Astrocyte (in vitro differentiated cells and primary cell): ENCODE results near the gene GMPPB.

ENCODE experiments used
- EZH2 ChIP-seq: IDR thresholded peaks from 2 replicates; pipeline ENCODE4 v1.6.1; 2012; ENCODE audit warnings: mild to moderate bottlenecking, low read length, inconsistent platforms; ENCODE audit not compliant: insufficient read depth
- TF ChIP-seq, protein P1 (sequence below): IDR thresholded peaks from 2 replicates; pipeline ENCODE4 v1.5.1; 2011; ENCODE audit warnings: low read depth, mild to moderate bottlenecking, inconsistent platforms, low read length, moderate library complexity; ENCODE audit not compliant: insufficient read depth

DNA sequence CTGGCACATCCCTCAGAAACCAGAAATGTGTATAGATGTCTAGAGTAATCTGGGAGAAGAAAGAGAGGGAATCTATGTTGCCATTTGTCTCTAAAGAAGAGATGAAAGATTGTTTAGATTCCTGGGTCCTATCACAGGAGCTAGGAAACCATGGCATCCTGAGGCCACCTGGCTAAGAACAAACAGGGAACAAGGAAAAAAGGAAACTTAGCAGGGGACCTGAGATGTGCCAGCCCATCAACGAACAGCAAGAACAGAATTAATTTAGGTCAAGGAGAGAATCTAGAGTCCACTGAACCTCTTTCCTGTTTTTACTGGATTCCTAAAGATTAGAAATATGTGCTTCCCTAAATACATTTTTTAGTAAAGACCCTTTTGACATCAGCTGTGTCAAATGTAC is 32.3 kb upstream of the GMPPB start:
- TF ChIP-seq, protein P1, sequence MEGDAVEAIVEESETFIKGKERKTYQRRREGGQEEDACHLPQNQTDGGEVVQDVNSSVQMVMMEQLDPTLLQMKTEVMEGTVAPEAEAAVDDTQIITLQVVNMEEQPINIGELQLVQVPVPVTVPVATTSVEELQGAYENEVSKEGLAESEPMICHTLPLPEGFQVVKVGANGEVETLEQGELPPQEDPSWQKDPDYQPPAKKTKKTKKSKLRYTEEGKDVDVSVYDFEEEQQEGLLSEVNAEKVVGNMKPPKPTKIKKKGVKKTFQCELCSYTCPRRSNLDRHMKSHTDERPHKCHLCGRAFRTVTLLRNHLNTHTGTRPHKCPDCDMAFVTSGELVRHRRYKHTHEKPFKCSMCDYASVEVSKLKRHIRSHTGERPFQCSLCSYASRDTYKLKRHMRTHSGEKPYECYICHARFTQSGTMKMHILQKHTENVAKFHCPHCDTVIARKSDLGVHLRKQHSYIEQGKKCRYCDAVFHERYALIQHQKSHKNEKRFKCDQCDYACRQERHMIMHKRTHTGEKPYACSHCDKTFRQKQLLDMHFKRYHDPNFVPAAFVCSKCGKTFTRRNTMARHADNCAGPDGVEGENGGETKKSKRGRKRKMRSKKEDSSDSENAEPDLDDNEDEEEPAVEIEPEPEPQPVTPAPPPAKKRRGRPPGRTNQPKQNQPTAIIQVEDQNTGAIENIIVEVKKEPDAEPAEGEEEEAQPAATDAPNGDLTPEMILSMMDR = no peak
- no peak for TF ChIP-seq EZH2
